ENCODE data around the gene FBXO4. TPM values are rescaled to one million over a fixed set of nuclear protein-coding genes. Genes with fewer than 3 reads are reported as not detected.

Gene FBXO4
- total RNA-seq, 1 donor from 2014 or later = 8.5 TPM

DNA sequence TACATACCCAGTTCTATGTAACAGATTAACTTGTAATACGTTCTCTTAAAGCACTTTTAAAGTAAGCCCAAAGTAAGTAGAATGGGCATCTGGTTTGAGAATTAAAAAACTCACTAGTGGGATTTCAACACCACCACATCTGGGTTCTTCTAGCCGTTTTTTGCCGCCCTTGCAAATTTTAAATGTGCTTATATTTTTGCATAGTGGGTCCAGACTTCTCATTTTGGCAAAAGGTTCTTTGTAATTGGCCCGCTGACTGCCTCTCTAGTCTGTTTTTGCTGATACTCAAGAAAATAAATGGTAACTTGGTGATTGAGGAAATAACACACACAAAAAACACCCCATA, 582 bp upstream of the FBXO4 start:
- H3K36me3 ChIP-seq = peaks cover 22% of the 10 kb centered on the region
- TF ChIP-seq, protein P1, sequence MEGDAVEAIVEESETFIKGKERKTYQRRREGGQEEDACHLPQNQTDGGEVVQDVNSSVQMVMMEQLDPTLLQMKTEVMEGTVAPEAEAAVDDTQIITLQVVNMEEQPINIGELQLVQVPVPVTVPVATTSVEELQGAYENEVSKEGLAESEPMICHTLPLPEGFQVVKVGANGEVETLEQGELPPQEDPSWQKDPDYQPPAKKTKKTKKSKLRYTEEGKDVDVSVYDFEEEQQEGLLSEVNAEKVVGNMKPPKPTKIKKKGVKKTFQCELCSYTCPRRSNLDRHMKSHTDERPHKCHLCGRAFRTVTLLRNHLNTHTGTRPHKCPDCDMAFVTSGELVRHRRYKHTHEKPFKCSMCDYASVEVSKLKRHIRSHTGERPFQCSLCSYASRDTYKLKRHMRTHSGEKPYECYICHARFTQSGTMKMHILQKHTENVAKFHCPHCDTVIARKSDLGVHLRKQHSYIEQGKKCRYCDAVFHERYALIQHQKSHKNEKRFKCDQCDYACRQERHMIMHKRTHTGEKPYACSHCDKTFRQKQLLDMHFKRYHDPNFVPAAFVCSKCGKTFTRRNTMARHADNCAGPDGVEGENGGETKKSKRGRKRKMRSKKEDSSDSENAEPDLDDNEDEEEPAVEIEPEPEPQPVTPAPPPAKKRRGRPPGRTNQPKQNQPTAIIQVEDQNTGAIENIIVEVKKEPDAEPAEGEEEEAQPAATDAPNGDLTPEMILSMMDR (IDR thresholded peaks at IDR 0.05) = no peak
- H3K27ac ChIP-seq = peak overlapping the region; percentile 95
- H3K4me1 ChIP-seq = peaks cover 14% of the 10 kb centered on the region
- intact Hi-C loops (cut with DNase I) = no loop called here
- no peaks in the 10 kb centered on the region for H3K27me3 ChIP-seq (ENCODE audit: low read depth)
- DNase-seq (no peak), ATAC-seq (no peak)
- peak overlapping the region; percentile 79 for H3K4me3 ChIP-seq
- H3K9me3 ChIP-seq = no peaks in the 10 kb centered on the region

DNA sequence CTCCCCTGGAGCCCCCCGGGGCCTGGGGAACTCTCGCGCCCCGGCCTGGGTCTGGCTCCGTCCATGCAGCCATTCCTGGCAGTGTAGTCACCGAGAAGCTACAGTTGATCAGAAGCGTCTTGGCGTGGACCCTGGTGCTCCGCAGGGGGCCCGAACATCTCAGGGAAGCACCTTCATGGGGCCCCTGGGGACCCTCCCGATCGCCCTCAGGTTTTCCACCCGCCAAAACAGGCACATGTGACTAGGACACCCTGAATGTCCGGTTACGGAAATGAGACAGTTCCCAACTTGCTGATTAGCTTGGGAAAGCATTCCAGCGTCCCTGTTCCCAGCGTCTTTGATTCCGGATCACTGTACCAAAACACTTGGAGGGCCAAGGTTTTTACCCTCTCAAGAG, 472 bp downstream of the FBXO4 start:
- no peak for ATAC-seq

DNA sequence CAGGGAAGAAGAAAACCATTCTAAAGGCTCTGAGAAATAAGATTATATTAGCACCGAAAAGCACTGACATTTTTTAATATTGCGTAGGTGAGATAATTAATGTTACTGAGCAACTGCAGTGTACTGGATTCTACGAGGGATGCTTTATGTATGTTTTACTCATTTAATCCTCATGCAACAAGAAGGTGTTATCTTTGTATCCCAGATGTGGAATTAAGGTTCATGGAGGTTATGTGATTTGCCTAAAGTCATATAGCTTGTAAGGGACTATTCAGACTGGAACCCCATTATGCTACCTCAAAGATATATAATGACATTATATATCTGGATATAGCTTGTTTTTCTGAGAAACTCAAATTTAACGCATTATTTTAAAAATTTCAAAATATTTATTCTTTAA, 2.5 kb downstream of the FBXO4 start:
- intact Hi-C loops (cut with DNase I) = no loop called here
- Histone ChIP-seq H3K9me3 (no peaks in the 10 kb centered on the region), H3K4me1 (peaks cover 14% of the 10 kb centered on the region), H3K4me3 (no peak overlapping the region), H3K36me3 (peaks cover 6% of the 10 kb centered on the region), H3K27ac (no peak overlapping the region), H3K27me3 (ENCODE audit: low read depth) (no peaks in the 10 kb centered on the region)
- TF ChIP-seq, protein P1 (IDR thresholded peaks at IDR 0.05) = no peak
- DNase-seq = no peak
- ATAC-seq = no peak

More for the DNA sequence above, 472 bp downstream of the FBXO4 start:
- no peaks in the 10 kb centered on the region for H3K27me3 ChIP-seq (ENCODE audit: low read depth)
- H3K9me3 ChIP-seq = no peaks in the 10 kb centered on the region
- H3K27ac ChIP-seq = peak overlapping the region; percentile 95
- H3K4me1 ChIP-seq = peaks cover 14% of the 10 kb centered on the region
- H3K4me3 ChIP-seq = peak overlapping the region; percentile 79
- TF ChIP-seq, protein P1 (IDR thresholded peaks at IDR 0.05) = no peak
- no peak for DNase-seq
- intact Hi-C loops (cut with DNase I) = no loop called here
- peaks cover 16% of the 10 kb centered on the region for H3K36me3 ChIP-seq

DNA sequence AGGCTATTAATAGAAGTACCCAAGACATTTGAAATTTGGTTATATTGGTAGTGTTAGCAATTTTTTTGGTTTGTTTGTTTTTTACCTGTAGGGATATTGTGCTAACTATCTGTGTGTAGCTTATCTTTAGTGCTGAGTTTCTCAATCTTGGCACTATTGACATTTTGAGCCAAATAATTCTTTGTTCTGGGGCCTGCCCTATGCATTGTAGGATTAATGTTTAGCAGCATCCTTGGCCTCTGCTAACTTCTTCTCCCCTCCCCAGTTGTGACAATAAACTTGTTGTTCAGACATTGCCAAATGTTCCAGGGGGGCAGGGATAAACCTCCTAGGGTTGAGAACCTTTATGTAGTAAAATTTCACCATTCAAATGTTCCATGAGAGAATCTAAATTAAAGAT, 4.0 kb downstream of the FBXO4 start:
- Histone ChIP-seq H3K36me3 (peaks cover 8% of the 10 kb centered on the region), H3K9me3 (no peaks in the 10 kb centered on the region), H3K27ac (no peak overlapping the region), H3K4me3 (no peak overlapping the region), H3K27me3 (ENCODE audit: low read depth) (no peaks in the 10 kb centered on the region), H3K4me1 (peaks cover 14% of the 10 kb centered on the region)
- TF ChIP-seq, protein P1 (IDR thresholded peaks at IDR 0.05) = no peak
- DNase-seq (no peak), ATAC-seq (no peak)
- intact Hi-C loops (cut with DNase I) = no loop called here

DNA sequence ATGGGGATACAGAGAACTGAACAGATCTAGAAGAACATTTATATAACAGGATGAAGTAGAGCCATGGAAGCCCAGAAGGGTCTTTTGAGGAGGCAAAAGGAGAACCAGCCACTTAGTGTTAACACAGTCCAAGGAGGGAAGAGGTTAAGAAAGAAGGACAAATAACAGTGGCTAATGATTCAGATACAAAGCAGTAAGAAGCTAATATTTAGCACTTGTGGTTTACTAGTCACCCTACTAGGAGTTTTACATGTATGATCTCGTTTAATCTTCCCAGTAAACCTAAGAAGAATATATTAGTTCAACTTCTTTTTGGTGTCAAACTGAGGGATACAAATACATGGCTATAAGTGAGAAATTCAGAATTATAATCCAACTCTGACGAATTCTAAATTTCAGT, 7.7 kb downstream of the FBXO4 start:
- Histone ChIP-seq H3K36me3 (peaks cover 28% of the 10 kb centered on the region), H3K27ac (no peak overlapping the region), H3K4me1 (no peaks in the 10 kb centered on the region), H3K9me3 (no peaks in the 10 kb centered on the region), H3K27me3 (ENCODE audit: low read depth) (no peaks in the 10 kb centered on the region), H3K4me3 (no peak overlapping the region)
- ATAC-seq (no peak), DNase-seq (no peak)
- intact Hi-C loops (cut with DNase I) = no loop called here
- TF ChIP-seq, protein P1 (IDR thresholded peaks at IDR 0.05) = no peak

DNA sequence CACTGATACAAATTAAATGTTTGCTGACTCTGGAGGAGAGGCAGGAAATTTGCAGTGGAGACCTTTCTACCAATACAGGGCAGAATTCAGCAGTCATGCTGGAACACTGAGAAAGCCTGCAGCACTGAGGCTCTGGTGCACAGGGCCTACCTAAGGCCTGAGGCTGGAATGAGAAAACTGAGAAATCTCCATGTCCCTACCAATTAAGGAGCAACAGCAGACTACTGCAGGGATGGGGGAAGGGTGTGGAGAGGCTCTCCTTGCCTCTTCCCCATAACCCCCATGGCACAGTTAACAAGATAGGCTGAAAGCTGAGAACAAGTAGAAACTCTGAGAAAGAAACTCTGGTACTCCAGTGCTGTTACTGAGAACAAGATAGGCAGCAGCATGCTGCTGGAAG, 10.5 kb downstream of the FBXO4 start:
- intact Hi-C loops (cut with DNase I) = no loop called here
- no peak for ATAC-seq
- Histone ChIP-seq H3K4me1 (no peaks in the 10 kb centered on the region), H3K27ac (no peak overlapping the region), H3K36me3 (peaks cover 29% of the 10 kb centered on the region), H3K4me3 (no peak overlapping the region), H3K27me3 (ENCODE audit: low read depth) (no peaks in the 10 kb centered on the region), H3K9me3 (no peaks in the 10 kb centered on the region)
- DNase-seq = no peak
- TF ChIP-seq, protein P1 (IDR thresholded peaks at IDR 0.05) = no peak

Data from lower lobe of right lung (tissue), 2 donors.